GM23338 (cell line): ENCODE measurements around the gene DIS3L. TPM values are rescaled to one million over a fixed set of nuclear protein-coding genes. Genes with fewer than 3 reads are reported as not detected.

Source experiments
- ATAC-seq: fragments of 200-7000 bp; cut with Tn5 transposase; 3 replicates; pipeline ENCODE4 v1.9.1; 2020
- DNase-seq: peaks from one replicate; pipeline ENCODE4 v3.0.0-alpha.2; 2015; ENCODE audit warnings: low spot score
- H2AFZ ChIP-seq: fragments of 200-600 bp; sonication (generic); 2 replicates; pipeline ENCODE4 v1.8.0; 2016; ENCODE audit warnings: antibody characterized with exemption, mild to moderate bottlenecking, moderate library complexity
- H3F3A ChIP-seq: fragments of 200-600 bp; sonication (generic); replicated peaks from 2 replicates; pipeline ENCODE4 v1.8.0; 2017; ENCODE audit warnings: antibody characterized with exemption, mixed run types, low read depth
- H3K27ac ChIP-seq: fragments of 200-600 bp; sonication (generic); 2 replicates; pipeline ENCODE4 v1.6.1; 2016; ENCODE audit warnings: low read depth
- H3K27me3 ChIP-seq: fragments of 200-600 bp; sonication (generic); 2 replicates; pipeline ENCODE4 v1.8.0; 2016; ENCODE audit warnings: mild to moderate bottlenecking, mixed run types, moderate library complexity; ENCODE audit not compliant: insufficient read depth
- H3K36me3 ChIP-seq: fragments of 200-600 bp; sonication (generic); 2 replicates; pipeline ENCODE4 v1.8.0; 2016; ENCODE audit warnings: mild to moderate bottlenecking; ENCODE audit not compliant: insufficient read depth
- H3K4me1 ChIP-seq: fragments of 200-600 bp; sonication (generic); 2 replicates; pipeline ENCODE4 v1.8.0; 2016; ENCODE audit warnings: mild to moderate bottlenecking, moderate library complexity; ENCODE audit not compliant: insufficient read depth
- H3K4me2 ChIP-seq: fragments of 200-600 bp; sonication (generic); 2 replicates; pipeline ENCODE4 v1.7.1; 2017; ENCODE audit warnings: mixed run types
- H3K4me3 ChIP-seq: fragments of 200-600 bp; sonication (generic); 2 replicates; pipeline ENCODE4 v1.6.1; 2016; ENCODE audit warnings: mixed run types
- H3K79me2 ChIP-seq: fragments of 200-600 bp; sonication (generic); replicated peaks from 2 replicates; pipeline ENCODE4 v1.8.0; 2017; ENCODE audit warnings: mild to moderate bottlenecking; ENCODE audit not compliant: insufficient read depth
- H3K9me2 ChIP-seq: fragments of 200-600 bp; sonication (generic); 2 replicates; pipeline ENCODE4 v1.8.0; 2017; ENCODE audit not compliant: insufficient read depth
- H4K20me1 ChIP-seq: fragments of 200-600 bp; sonication (generic); replicated peaks from 2 replicates; pipeline ENCODE4 v1.8.0; 2017; ENCODE audit warnings: mild to moderate bottlenecking; ENCODE audit not compliant: insufficient read depth
- H3K27ac Mint-ChIP-seq: 2 replicates; pipeline ENCODE4 v1.8.0; 2020; ENCODE audit warnings: inconsistent platforms, mild to moderate bottlenecking, moderate library complexity, mixed read lengths
- H3K27me3 Mint-ChIP-seq: 3 replicates; pipeline ENCODE4 v1.8.0; 2022; ENCODE audit warnings: low read depth, mild to moderate bottlenecking, moderate library complexity, mixed read lengths, inconsistent platforms; ENCODE audit not compliant: insufficient read depth, poor library complexity
- H3K36me3 Mint-ChIP-seq: 3 replicates; pipeline ENCODE4 v1.8.0; 2021; ENCODE audit warnings: low read depth, mild to moderate bottlenecking, inconsistent platforms, moderate library complexity, mixed read lengths
- H3K4me1 Mint-ChIP-seq: 3 replicates; pipeline ENCODE4 v1.8.0; 2020; ENCODE audit warnings: mild to moderate bottlenecking, inconsistent platforms, mixed read lengths
- H3K4me3 Mint-ChIP-seq: 3 replicates; pipeline ENCODE4 v1.8.0; 2021; ENCODE audit warnings: moderate library complexity, mild to moderate bottlenecking, inconsistent platforms, mixed read lengths
- H3K9me3 Mint-ChIP-seq: 3 replicates; pipeline ENCODE4 v1.8.0; 2020; ENCODE audit warnings: moderate library complexity, mild to moderate bottlenecking, inconsistent platforms, mixed read lengths
- CREB1 ChIP-seq: fragments of 250-450 bp; sonication (Bioruptor Pico); IDR thresholded peaks from 2 replicates; pipeline ENCODE4 v1.5.0; 2020; ENCODE audit warnings: low read depth, mild to moderate bottlenecking, moderate library complexity
- ETS1 ChIP-seq: IDR thresholded peaks from 2 replicates; pipeline ENCODE4 v1.6.1; 2016; ENCODE audit warnings: antibody characterized with exemption
- EZH2 ChIP-seq: fragments of 200-600 bp; sonication (generic); IDR thresholded peaks from one replicate; pipeline ENCODE4 v1.8.0; 2017; ENCODE audit warnings: antibody characterized with exemption, mild to moderate bottlenecking, low read depth; ENCODE audit not compliant: unreplicated experiment
- EZH2phosphoT487 ChIP-seq: fragments of 200-600 bp; sonication (generic); IDR thresholded peaks from one replicate; pipeline ENCODE4 v1.8.1; 2018; ENCODE audit warnings: antibody characterized with exemption; ENCODE audit not compliant: unreplicated experiment
- JUNB ChIP-seq: IDR thresholded peaks from one replicate; pipeline ENCODE4 v1.6.1; 2016; ENCODE audit warnings: antibody characterized with exemption; ENCODE audit not compliant: unreplicated experiment
- NANOG ChIP-seq: IDR thresholded peaks from 2 replicates; pipeline ENCODE4 v1.6.1; 2016; ENCODE audit warnings: antibody characterized with exemption, borderline replicate concordance
- POLR2AphosphoS5 ChIP-seq: IDR thresholded peaks from 2 replicates; pipeline ENCODE4 v1.6.1; 2016; ENCODE audit warnings: antibody characterized with exemption, low read depth
- STAT1 ChIP-seq: IDR thresholded peaks from one replicate; pipeline ENCODE4 v1.6.1; 2016; ENCODE audit warnings: antibody characterized with exemption; ENCODE audit not compliant: unreplicated experiment
- ZNF114 ChIP-seq: fragments of 250-450 bp; sonication (Bioruptor Pico); IDR thresholded peaks from 2 replicates; pipeline ENCODE4 v1.5.0; 2020; ENCODE audit warnings: mild to moderate bottlenecking, moderate library complexity
- ZNF331 ChIP-seq: fragments of 250-450 bp; sonication (Bioruptor Pico); IDR thresholded peaks from 2 replicates; pipeline ENCODE4 v1.5.0; 2020; ENCODE audit warnings: low read depth, mild to moderate bottlenecking, moderate library complexity
- ZNF462 ChIP-seq: fragments of 250-450 bp; sonication (Bioruptor Pico); IDR thresholded peaks from 2 replicates; pipeline ENCODE4 v1.5.0; 2020; ENCODE audit warnings: mild to moderate bottlenecking, moderate library complexity
- polyA plus RNA-seq: library from polyadenylated mRNA; unstranded; fragments of >200 nt; fragmentation: Nextera tagmentation; extraction: Ambion mirVana; gene quantifications from 2 replicates; pipeline ENCODE4 v1.2.1, GENCODE V29; 2016
- total RNA-seq: library from RNA; depleted of rRNA; stranded (reverse); fragments of >200 nt; shearing (Covaris generic); gene quantifications from 2 replicates; pipeline ENCODE4 v1.2.3, GENCODE V29; 2014
- TF ChIP-seq, protein P1 (sequence below), 2 experiments: fragments of 200-600 bp in 1 of 2; sonication (generic) in 1 of 2; conservative IDR thresholded peaks; 2 replicates each; pipeline versions ENCODE4 v1.5.1 to v1.6.1; 2016 to 2017; ENCODE audit warnings: antibody characterized with exemption in 2 of 2, low read depth in 2 of 2, mild to moderate bottlenecking in 2 of 2, moderate library complexity in 1 of 2
- TF ChIP-seq, protein P2 (sequence below): IDR thresholded peaks from one replicate; pipeline ENCODE4 v1.6.1; 2018; ENCODE audit warnings: antibody characterized with exemption; ENCODE audit not compliant: unreplicated experiment

DIS3L gene
- total and polyA plus RNA-seq, 2 experiments from 2014 or later, result 8.9 to 21.8 TPM

GRCh38 chr15:66364944-66365528 is 71.7 kb downstream of the DIS3L start:
- no peaks in the 10 kb centered on the region for H3K9me2 ChIP-seq
- no peak overlapping the region for H3K27ac Mint-ChIP-seq
- no peaks in the 10 kb centered on the region for H3K9me3 Mint-ChIP-seq
- no peaks in the 10 kb centered on the region for H3K36me3 Mint-ChIP-seq
- H3K4me1 Mint-ChIP-seq, result peaks cover 7% of the 10 kb centered on the region
- no peaks in the 10 kb centered on the region for H3F3A ChIP-seq
- H4K20me1 ChIP-seq, result no peaks in the 10 kb centered on the region
- DNase-seq (peak; percentile 61), ATAC-seq (no peak)
- H3K79me2 ChIP-seq, result no peaks in the 10 kb centered on the region
- TF ChIP-seq NANOG (no peak), EZH2 (no peak), STAT1 (no peak), EZH2phosphoT487 (no peak), ZNF462 (CRISPR knock-in tag) (no peak), ZNF114 (no peak), ZNF331 (no peak), CREB1 (CRISPR knock-in tag) (no peak), JUNB (no peak), POLR2AphosphoS5 (no peak), ETS1 (no peak)
- TF ChIP-seq, protein P1, sequence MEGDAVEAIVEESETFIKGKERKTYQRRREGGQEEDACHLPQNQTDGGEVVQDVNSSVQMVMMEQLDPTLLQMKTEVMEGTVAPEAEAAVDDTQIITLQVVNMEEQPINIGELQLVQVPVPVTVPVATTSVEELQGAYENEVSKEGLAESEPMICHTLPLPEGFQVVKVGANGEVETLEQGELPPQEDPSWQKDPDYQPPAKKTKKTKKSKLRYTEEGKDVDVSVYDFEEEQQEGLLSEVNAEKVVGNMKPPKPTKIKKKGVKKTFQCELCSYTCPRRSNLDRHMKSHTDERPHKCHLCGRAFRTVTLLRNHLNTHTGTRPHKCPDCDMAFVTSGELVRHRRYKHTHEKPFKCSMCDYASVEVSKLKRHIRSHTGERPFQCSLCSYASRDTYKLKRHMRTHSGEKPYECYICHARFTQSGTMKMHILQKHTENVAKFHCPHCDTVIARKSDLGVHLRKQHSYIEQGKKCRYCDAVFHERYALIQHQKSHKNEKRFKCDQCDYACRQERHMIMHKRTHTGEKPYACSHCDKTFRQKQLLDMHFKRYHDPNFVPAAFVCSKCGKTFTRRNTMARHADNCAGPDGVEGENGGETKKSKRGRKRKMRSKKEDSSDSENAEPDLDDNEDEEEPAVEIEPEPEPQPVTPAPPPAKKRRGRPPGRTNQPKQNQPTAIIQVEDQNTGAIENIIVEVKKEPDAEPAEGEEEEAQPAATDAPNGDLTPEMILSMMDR (conservative IDR thresholded peaks at IDR 0.05; ENCODE audit: low read depth in 2 of 2), result no peak
- TF ChIP-seq, protein P2, sequence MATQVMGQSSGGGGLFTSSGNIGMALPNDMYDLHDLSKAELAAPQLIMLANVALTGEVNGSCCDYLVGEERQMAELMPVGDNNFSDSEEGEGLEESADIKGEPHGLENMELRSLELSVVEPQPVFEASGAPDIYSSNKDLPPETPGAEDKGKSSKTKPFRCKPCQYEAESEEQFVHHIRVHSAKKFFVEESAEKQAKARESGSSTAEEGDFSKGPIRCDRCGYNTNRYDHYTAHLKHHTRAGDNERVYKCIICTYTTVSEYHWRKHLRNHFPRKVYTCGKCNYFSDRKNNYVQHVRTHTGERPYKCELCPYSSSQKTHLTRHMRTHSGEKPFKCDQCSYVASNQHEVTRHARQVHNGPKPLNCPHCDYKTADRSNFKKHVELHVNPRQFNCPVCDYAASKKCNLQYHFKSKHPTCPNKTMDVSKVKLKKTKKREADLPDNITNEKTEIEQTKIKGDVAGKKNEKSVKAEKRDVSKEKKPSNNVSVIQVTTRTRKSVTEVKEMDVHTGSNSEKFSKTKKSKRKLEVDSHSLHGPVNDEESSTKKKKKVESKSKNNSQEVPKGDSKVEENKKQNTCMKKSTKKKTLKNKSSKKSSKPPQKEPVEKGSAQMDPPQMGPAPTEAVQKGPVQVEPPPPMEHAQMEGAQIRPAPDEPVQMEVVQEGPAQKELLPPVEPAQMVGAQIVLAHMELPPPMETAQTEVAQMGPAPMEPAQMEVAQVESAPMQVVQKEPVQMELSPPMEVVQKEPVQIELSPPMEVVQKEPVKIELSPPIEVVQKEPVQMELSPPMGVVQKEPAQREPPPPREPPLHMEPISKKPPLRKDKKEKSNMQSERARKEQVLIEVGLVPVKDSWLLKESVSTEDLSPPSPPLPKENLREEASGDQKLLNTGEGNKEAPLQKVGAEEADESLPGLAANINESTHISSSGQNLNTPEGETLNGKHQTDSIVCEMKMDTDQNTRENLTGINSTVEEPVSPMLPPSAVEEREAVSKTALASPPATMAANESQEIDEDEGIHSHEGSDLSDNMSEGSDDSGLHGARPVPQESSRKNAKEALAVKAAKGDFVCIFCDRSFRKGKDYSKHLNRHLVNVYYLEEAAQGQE, result no peak
- H3K27me3 Mint-ChIP-seq, result peaks cover 3% of the 10 kb centered on the region
- no peaks in the 10 kb centered on the region for H3K36me3 ChIP-seq
- H3K4me1 ChIP-seq, result peaks cover 11% of the 10 kb centered on the region
- no peak overlapping the region for H2AFZ ChIP-seq
- H3K27ac ChIP-seq, result no peak overlapping the region
- H3K4me2 ChIP-seq, result no peak overlapping the region
- H3K27me3 ChIP-seq, result no peaks in the 10 kb centered on the region
- H3K4me3 Mint-ChIP-seq, result no peak overlapping the region
- H3K4me3 ChIP-seq, result no peak overlapping the region
